ENCODE data around the gene GALNT6. TPM values are rescaled to one million over a fixed set of nuclear protein-coding genes. Genes with fewer than 3 reads are reported as not detected.
A peak's percentile ranks its signal among the peaks of the same experiment; 100 is the strongest.

GALNT6 gene
- 1.3 and 3.7 TPM in 2 replicates for total RNA-seq (2014; rRNA removed; shearing (Covaris generic))
- 2.5 and 3.5 TPM in 2 replicates for polyA plus RNA-seq (2015; cell fraction: cytosol; rRNA removed)
- polyA plus RNA-seq (2015; cell fraction: nucleus; rRNA removed): 0.44 and 1.7 TPM in 2 replicates

GRCh38 chr12:51391283-51392123, at the start of gene GALNT6:
Gene GALNT6, minus strand, starts transcription at chr12:51391406. Its CDS starts 11,625 bp downstream, at chr12:51379781.
- no peak for DNase-seq (ENCODE audit: low read depth, low spot score)
- in situ Hi-C loops (cut with HindIII; ENCODE audit: low pct_unique_long_range_greater_than_20kb, low sequenced_read_pairs): no loop called here

DNA sequence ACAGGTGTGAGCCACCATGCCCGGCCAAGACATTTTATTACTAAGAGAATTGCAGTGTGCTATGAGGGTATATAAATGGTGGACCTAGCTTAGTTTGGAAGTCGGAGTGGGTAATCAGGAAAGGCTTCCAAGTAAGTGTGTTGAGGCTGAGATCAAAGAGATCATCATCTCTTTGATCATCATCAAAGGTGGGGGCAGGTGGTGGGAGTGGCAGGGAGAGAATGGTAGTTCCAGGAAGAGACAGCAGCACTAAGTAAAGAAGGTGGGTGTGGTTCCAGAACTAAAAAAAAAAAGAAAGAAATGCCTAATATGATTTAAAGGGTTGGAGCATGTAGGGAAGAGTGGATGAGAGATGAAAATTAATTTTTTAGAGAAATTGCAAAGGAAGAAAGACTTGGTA, 48.1 kb upstream of the GALNT6 start:
- DNase-seq (ENCODE audit: low read depth, low spot score): no peak
- in situ Hi-C loops (cut with HindIII; ENCODE audit: low pct_unique_long_range_greater_than_20kb, low sequenced_read_pairs): no loop called here

DNA sequence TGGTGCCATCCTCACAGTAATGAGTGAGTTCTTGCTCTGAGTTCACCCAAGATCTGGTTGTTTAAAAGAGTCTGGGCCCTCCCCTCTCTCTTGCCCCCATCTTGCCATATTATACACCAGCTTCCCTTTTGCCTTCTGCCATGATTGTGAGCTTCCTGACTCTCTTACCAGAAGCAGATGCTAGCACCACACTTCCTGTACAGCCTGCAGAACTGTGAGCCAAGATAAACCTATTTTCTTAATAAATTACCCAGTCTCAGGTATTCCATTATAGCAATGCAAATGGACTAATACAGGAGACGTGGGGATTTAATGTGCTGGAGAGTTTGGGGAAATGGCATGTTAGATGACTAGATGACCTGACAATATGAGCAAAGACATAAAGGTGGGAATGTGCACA, 46.2 kb upstream of the GALNT6 start:
- in situ Hi-C loops (cut with HindIII; ENCODE audit: low pct_unique_long_range_greater_than_20kb, low sequenced_read_pairs): no loop called here
- no peak for DNase-seq (ENCODE audit: low read depth, low spot score)

GRCh38 chr12:51434305-51434704, 43.1 kb upstream of the GALNT6 start:
- DNase-seq (ENCODE audit: low read depth, low spot score): no peak
- in situ Hi-C loops (cut with HindIII; ENCODE audit: low pct_unique_long_range_greater_than_20kb, low sequenced_read_pairs): no loop called here

DNA sequence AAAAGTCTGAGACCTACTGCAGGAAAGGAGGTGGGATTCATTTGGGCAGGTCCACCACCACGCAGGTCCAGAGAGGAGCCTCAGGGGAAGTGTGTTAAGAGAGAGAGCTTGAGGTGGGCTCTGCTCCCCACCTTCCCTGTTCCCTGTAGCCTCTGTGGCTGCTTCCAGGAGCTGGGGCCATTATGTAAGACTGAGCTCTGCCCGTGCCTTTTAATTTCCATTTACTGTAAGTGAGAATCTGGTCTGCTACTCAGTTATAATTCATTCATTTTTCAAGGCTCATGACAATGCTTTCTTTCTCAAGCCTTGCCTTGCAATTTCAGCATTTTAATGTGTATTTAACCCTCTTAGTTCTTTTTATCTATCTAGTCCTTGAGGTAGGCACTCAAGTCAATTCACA, 41.7 kb upstream of the GALNT6 start:
- DNase-seq (ENCODE audit: low read depth, low spot score): no peak
- in situ Hi-C loops (cut with HindIII; ENCODE audit: low pct_unique_long_range_greater_than_20kb, low sequenced_read_pairs): no loop called here

- in situ Hi-C loops (cut with HindIII; ENCODE audit: low pct_unique_long_range_greater_than_20kb, low sequenced_read_pairs): no loop called here
Observed at GRCh38 chr12:51430196-51430895, 39.1 kb upstream of the GALNT6 start.

GRCh38 chr12:51429700-51430099, 38.5 kb upstream of the GALNT6 start:
- no peak for DNase-seq (ENCODE audit: low read depth, low spot score)
- in situ Hi-C loops (cut with HindIII; ENCODE audit: low pct_unique_long_range_greater_than_20kb, low sequenced_read_pairs): no loop called here

More at GRCh38 chr12:51430196-51430895, 39.1 kb upstream of the GALNT6 start:
- no peak for DNase-seq (ENCODE audit: low read depth, low spot score)

GRCh38 chr12:51428256-51428655, 37.0 kb upstream of the GALNT6 start:
- DNase-seq (ENCODE audit: low read depth, low spot score): no peak
- in situ Hi-C loops (cut with HindIII; ENCODE audit: low pct_unique_long_range_greater_than_20kb, low sequenced_read_pairs): no loop called here

DNA sequence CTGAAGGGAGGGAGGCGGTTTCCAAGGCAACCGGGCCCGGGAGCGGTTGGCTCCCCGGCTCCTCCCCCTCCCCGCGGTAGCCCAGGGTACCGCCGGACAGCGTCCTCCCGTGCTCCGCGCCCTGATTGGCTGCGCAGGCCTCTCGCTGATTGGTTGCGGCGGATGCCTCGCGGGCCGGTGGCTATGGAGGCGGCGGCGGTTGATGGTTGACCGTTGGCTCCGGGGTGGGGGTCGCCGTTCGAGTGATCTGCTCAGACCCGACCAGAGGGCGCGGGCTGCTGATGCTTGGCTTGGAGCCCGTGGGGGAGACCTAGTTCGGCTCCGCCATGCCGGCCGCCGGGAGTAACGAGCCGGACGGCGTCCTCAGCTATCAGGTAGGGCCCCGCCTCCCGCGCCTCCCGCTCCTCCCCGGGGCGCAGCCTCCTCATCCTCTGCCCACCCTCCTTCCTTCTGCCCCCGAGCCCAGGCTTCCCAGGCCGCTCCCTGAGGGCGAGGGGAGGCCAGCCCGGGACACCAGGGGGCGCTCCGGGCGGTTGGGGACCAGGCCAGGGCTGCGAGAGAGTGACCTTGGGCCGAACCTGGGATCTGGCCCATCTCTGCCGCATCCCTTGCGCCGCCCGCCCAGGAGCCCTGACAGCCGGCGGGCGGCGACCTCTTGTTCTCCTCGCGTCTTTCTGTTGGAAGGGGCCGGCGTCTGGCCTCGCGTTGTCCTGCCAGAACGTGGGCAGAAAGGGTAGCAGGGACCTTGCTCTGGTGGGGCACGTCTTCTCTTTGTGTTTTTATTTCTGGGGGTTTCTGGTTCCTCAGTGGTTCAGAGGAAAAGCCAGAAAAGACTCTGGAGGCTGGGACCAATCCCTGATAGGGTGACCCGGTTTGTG, 33.7 kb upstream of the GALNT6 start, which contains the start of gene SLC4A8:
Gene SLC4A8, plus strand, starts transcription at position 170 of the 878 bp plus-strand sequence. Its CDS starts 157 bp downstream, at position 327.
- peak; percentile 79 for DNase-seq (ENCODE audit: low read depth, low spot score)
- in situ Hi-C loops (cut with HindIII; ENCODE audit: low pct_unique_long_range_greater_than_20kb, low sequenced_read_pairs): no loop called here

GRCh38 chr12:51424094-51424661, 33.0 kb upstream of the GALNT6 start:
- in situ Hi-C loops (cut with HindIII; ENCODE audit: low pct_unique_long_range_greater_than_20kb, low sequenced_read_pairs): no loop called here
- no peak for DNase-seq (ENCODE audit: low read depth, low spot score)

DNA sequence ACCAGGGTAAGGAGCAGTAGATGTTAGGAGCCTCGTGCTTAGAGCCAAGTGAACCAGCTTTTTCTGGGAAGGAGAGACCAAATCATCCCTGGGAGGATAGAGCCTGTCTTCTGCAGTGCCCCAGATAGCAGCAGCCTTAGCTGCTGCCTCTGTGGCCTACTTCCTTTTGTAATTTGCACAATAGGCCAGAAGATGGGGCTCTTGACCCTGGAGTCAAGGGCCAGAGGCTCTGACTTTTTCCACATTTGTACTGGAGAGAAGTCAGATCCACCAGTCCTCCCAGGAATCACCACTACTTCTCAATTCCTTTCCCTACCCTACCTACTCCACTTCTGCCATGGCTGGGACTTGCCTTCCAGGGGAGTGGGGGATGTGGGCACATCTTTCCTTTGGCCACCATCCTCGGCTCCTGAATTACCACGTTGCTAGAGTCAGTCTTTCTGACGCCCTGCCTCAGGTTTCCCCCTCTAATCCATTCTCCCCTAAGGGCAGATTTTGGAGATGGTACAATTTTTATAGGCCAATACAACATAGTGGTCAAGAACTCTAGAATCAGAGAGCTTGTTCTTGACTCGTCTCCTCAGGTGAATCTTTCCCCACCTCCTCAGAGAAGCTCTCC, 30.2 kb upstream of the GALNT6 start:
- DNase-seq (ENCODE audit: low read depth, low spot score): peak; percentile 82
- in situ Hi-C loops (cut with HindIII; ENCODE audit: low pct_unique_long_range_greater_than_20kb, low sequenced_read_pairs): no loop called here

DNA sequence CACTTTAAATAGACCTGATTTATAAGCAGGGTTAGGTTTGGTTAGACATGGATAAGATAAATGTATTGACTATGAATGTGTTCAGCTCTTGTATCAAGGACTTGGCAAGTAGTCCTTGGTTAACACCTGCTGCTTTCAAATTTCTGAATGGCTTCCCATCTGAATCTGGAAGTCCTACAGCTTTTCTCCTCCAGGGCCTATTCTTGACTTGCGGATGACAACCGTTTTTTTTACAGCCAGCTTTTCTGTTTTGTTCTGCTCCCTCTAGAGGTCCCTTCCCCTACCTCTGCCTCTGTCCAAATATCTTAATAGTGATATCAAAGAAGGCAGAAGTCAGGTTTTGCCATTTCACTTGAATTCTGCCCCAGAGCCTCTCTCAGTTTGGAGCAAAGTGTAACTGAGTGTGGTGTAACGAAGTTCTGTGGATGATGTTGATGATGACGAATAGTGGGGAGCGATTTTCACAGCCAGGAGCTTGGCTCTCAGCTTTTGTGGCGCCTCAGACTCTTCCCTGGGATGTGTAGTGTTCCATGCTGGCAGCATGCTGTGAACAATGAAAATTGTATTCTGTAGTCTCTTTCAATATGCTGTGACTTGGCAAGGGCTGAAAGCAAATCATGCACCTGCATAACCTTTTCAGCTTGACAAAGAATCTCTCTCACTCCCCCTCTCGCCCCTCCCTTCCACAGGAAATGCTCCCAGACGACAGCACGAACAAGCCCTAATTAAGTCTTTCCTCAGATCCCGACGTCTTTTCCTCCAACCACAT, 28.4 kb upstream of the GALNT6 start:
- DNase-seq (ENCODE audit: low read depth, low spot score): peak; percentile 35
- in situ Hi-C loops (cut with HindIII; ENCODE audit: low pct_unique_long_range_greater_than_20kb, low sequenced_read_pairs): no loop called here

- DNase-seq (ENCODE audit: low read depth, low spot score): no peak
- in situ Hi-C loops (cut with HindIII; ENCODE audit: low pct_unique_long_range_greater_than_20kb, low sequenced_read_pairs): no loop called here
Observed at GRCh38 chr12:51417826-51418225, 26.6 kb upstream of the GALNT6 start.

DNA sequence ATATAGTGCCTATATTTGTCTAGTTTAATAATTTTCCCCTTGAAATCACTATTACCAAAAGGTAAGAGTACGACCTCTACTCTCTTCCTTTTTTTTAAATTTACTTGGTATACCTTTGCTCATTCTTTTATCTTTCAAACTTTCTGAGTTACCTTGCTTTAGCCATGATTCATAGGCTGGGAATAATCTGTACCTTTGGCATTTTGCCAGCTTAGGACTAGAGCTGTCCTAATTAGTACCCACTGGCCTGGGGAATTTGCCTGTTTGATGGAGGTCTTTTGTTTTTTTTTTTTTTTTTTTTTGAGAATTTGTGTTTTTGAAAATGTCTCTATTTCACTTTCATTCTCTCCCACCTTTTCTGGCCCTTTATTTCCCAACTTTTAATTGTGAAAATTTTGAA, 24.7 kb upstream of the GALNT6 start:
- in situ Hi-C loops (cut with HindIII; ENCODE audit: low pct_unique_long_range_greater_than_20kb, low sequenced_read_pairs): no loop called here
- DNase-seq (ENCODE audit: low read depth, low spot score): no peak

GRCh38 chr12:51413791-51414190, 22.6 kb upstream of the GALNT6 start:
- in situ Hi-C loops (cut with HindIII; ENCODE audit: low pct_unique_long_range_greater_than_20kb, low sequenced_read_pairs): no loop called here
- no peak for DNase-seq (ENCODE audit: low read depth, low spot score)

- in situ Hi-C loops (cut with HindIII; ENCODE audit: low pct_unique_long_range_greater_than_20kb, low sequenced_read_pairs): no loop called here
- no peak for DNase-seq (ENCODE audit: low read depth, low spot score)
Observed at GRCh38 chr12:51413149-51413548, 21.9 kb upstream of the GALNT6 start.
